ENCODE results near the gene HMCN1.

HMCN1 gene

DNA sequence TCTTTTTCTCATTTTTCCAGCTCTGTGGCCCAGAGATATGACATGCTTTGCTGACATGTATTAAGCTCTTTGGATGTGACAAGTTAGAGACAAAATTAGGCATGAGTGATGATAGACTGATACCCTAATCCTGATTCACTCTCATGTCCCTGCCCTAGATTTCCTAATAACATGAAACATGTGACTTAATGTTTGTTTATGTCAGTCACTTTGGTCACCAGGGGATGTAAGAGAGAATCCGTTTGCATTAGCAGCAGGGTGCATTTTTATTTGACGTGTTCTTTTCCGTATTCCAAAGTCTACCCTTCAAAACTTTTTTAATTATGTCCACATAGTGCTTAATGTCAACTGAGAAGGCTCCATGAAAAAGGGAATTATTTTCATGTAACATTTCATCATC is 192.4 kb downstream of the HMCN1 start:
- Histone ChIP-seq H3K27me3 (ENCODE audit: control insufficient read depth, insufficient read depth, low read length) (no peaks in the 10 kb centered on the region), H3K4me1 (ENCODE audit: control insufficient read depth, insufficient read depth, low read length) (no peaks in the 10 kb centered on the region; the same call in 1 of the 2 replicates), H3K36me3 (ENCODE audit: control insufficient read depth, insufficient read depth, low read length) (no peaks in the 10 kb centered on the region), H3K27ac (ENCODE audit: low read length) (no peak overlapping the region), H3K4me3 (ENCODE audit: low read length) (no peak overlapping the region), H3K9me3 (ENCODE audit: control insufficient read depth, insufficient read depth, low read length) (no peaks in the 10 kb centered on the region)
- WGBS (ENCODE audit: insufficient coverage, insufficient read length), result no CpG with 5 or more reads among the region's 3 CpGs
- no peak for DNase-seq (ENCODE audit: low read depth, low spot score)

DNA sequence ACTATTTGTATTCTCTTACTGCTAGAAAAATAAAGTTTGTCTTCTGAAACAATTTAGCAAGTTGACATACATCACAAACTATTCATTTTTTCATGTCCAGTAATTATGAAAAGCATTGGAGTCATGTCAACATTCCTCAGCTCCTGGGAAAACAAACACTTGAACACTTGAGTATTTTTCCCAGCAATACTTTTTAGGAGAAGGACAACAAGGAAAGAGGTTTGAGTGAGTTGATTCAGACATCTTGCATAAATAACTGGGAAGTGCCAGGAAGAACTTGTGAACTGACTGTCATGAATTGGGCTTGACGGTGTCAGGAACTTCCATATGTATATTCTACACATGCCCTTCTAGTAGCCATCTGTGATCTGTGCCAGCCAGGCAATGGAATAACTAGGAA is 195.6 kb downstream of the HMCN1 start:
- DNase-seq (ENCODE audit: low read depth, low spot score), result no peak
- no peaks in the 10 kb centered on the region for H3K36me3 ChIP-seq (ENCODE audit: control insufficient read depth, insufficient read depth, low read length)
- no peak overlapping the region for H3K4me3 ChIP-seq (ENCODE audit: low read length)
- H3K4me1 ChIP-seq (ENCODE audit: control insufficient read depth, insufficient read depth, low read length), result no peaks in the 10 kb centered on the region; the same call in 1 of the 2 replicates
- H3K9me3 ChIP-seq (ENCODE audit: control insufficient read depth, insufficient read depth, low read length), result no peaks in the 10 kb centered on the region
- no peak overlapping the region for H3K27ac ChIP-seq (ENCODE audit: low read length)
- WGBS (ENCODE audit: insufficient coverage, insufficient read length), result no CpG with 5 or more reads among the region's 1 CpG
- H3K27me3 ChIP-seq (ENCODE audit: control insufficient read depth, insufficient read depth, low read length), result no peaks in the 10 kb centered on the region

- no peak for DNase-seq (ENCODE audit: low read depth, low spot score)
- no peaks in the 10 kb centered on the region for H3K9me3 ChIP-seq (ENCODE audit: control insufficient read depth, insufficient read depth, low read length)
- no peaks in the 10 kb centered on the region for H3K36me3 ChIP-seq (ENCODE audit: control insufficient read depth, insufficient read depth, low read length)
- H3K27ac ChIP-seq (ENCODE audit: low read length), result no peak overlapping the region
- no peaks in the 10 kb centered on the region for H3K27me3 ChIP-seq (ENCODE audit: control insufficient read depth, insufficient read depth, low read length)
- H3K4me3 ChIP-seq (ENCODE audit: low read length), result no peak overlapping the region
- WGBS (ENCODE audit: insufficient coverage, insufficient read length), result no CpG with 5 or more reads among the region's 2 CpGs
- H3K4me1 ChIP-seq (ENCODE audit: control insufficient read depth, insufficient read depth, low read length), result no peaks in the 10 kb centered on the region; the same call in 1 of the 2 replicates
Measured at GRCh38 chr1:185931438-185931837, 197.2 kb downstream of the HMCN1 start.

GRCh38 chr1:185933580-185933979 is 199.4 kb downstream of the HMCN1 start:
- DNase-seq (ENCODE audit: low read depth, low spot score), result no peak
- no peaks in the 10 kb centered on the region for H3K36me3 ChIP-seq (ENCODE audit: control insufficient read depth, insufficient read depth, low read length)
- no CpG with 5 or more reads among the region's 4 CpGs for WGBS (ENCODE audit: insufficient coverage, insufficient read length)
- H3K9me3 ChIP-seq (ENCODE audit: control insufficient read depth, insufficient read depth, low read length), result no peaks in the 10 kb centered on the region
- no peak overlapping the region for H3K4me3 ChIP-seq (ENCODE audit: low read length)
- H3K27me3 ChIP-seq (ENCODE audit: control insufficient read depth, insufficient read depth, low read length), result no peaks in the 10 kb centered on the region
- H3K27ac ChIP-seq (ENCODE audit: low read length), result no peak overlapping the region
- no peaks in the 10 kb centered on the region for H3K4me1 ChIP-seq (ENCODE audit: control insufficient read depth, insufficient read depth, low read length)

- no CpG with 5 or more reads among the region's 5 CpGs for WGBS (ENCODE audit: insufficient coverage, insufficient read length)
- no peaks in the 10 kb centered on the region for H3K4me1 ChIP-seq (ENCODE audit: control insufficient read depth, insufficient read depth, low read length)
- H3K27ac ChIP-seq (ENCODE audit: low read length), result no peak overlapping the region
- no peaks in the 10 kb centered on the region for H3K36me3 ChIP-seq (ENCODE audit: control insufficient read depth, insufficient read depth, low read length)
- H3K9me3 ChIP-seq (ENCODE audit: control insufficient read depth, insufficient read depth, low read length), result no peaks in the 10 kb centered on the region
- H3K27me3 ChIP-seq (ENCODE audit: control insufficient read depth, insufficient read depth, low read length), result no peaks in the 10 kb centered on the region
- H3K4me3 ChIP-seq (ENCODE audit: low read length), result no peak overlapping the region
- no peak for DNase-seq (ENCODE audit: low read depth, low spot score)
Measured at GRCh38 chr1:185934476-185935189, 200.4 kb downstream of the HMCN1 start.

GRCh38 chr1:185935360-185935759 is 201.2 kb downstream of the HMCN1 start:
- Histone ChIP-seq H3K4me3 (ENCODE audit: low read length) (no peak overlapping the region), H3K9me3 (ENCODE audit: control insufficient read depth, insufficient read depth, low read length) (no peaks in the 10 kb centered on the region), H3K4me1 (ENCODE audit: control insufficient read depth, insufficient read depth, low read length) (no peaks in the 10 kb centered on the region), H3K27ac (ENCODE audit: low read length) (no peak overlapping the region), H3K36me3 (ENCODE audit: control insufficient read depth, insufficient read depth, low read length) (no peaks in the 10 kb centered on the region), H3K27me3 (ENCODE audit: control insufficient read depth, insufficient read depth, low read length) (no peaks in the 10 kb centered on the region)
- no peak for DNase-seq (ENCODE audit: low read depth, low spot score)

DNA sequence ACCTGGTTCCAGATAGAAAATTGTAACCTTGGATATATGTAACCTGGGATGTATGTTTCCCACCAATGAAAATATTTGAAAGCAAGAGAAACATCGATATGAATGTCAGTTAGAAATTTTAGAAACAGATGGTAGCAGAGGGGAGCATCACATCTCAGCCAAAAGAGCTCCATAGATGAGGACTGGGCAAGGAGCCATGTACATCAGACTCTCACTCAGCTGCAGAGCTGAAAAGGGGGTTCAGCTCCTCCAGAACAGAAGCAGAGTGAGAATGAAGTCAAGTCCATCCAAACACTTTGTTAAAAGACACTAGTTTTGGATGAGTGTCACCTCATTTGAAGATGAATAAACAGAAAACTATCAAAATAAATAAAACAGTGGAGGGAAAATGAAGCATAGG is 202.4 kb downstream of the HMCN1 start:
- WGBS (ENCODE audit: insufficient coverage, insufficient read length), result no CpG with 5 or more reads among the region's 1 CpG
- H3K4me1 ChIP-seq (ENCODE audit: control insufficient read depth, insufficient read depth, low read length), result no peaks in the 10 kb centered on the region
- H3K4me3 ChIP-seq (ENCODE audit: low read length), result no peak overlapping the region
- H3K27me3 ChIP-seq (ENCODE audit: control insufficient read depth, insufficient read depth, low read length), result no peaks in the 10 kb centered on the region
- no peaks in the 10 kb centered on the region for H3K9me3 ChIP-seq (ENCODE audit: control insufficient read depth, insufficient read depth, low read length)
- no peak for DNase-seq (ENCODE audit: low read depth, low spot score)
- no peaks in the 10 kb centered on the region for H3K36me3 ChIP-seq (ENCODE audit: control insufficient read depth, insufficient read depth, low read length)
- H3K27ac ChIP-seq (ENCODE audit: low read length), result no peak overlapping the region

- H3K4me3 ChIP-seq (ENCODE audit: low read length), result no peak overlapping the region
- H3K27ac ChIP-seq (ENCODE audit: low read length), result no peak overlapping the region
- WGBS (ENCODE audit: insufficient coverage, insufficient read length), result no CpG with 5 or more reads among the region's 2 CpGs
- no peak for DNase-seq (ENCODE audit: low read depth, low spot score)
- H3K27me3 ChIP-seq (ENCODE audit: control insufficient read depth, insufficient read depth, low read length), result no peaks in the 10 kb centered on the region
- no peaks in the 10 kb centered on the region for H3K9me3 ChIP-seq (ENCODE audit: control insufficient read depth, insufficient read depth, low read length)
- no peaks in the 10 kb centered on the region for H3K4me1 ChIP-seq (ENCODE audit: control insufficient read depth, insufficient read depth, low read length)
- no peaks in the 10 kb centered on the region for H3K36me3 ChIP-seq (ENCODE audit: control insufficient read depth, insufficient read depth, low read length)
Measured at GRCh38 chr1:185938396-185938795, 204.2 kb downstream of the HMCN1 start.

DNA sequence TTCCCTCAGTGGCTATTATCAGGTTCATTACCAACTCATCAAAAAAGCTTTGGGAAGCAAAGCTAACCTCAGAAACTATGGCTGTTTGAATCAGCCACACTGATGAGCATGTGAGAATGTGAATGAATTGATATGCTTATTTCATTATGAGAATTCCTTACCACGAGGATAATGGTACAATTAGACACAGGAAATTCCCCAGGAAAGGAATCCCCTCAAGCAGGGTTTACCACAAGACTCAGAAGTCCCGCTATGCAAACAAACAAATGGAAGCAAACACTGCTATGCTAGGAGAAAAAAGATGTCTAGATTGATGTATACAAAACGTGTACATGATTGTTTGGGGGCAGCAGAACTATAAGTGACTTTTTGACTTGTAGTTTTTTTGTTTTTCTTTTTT is 205.0 kb downstream of the HMCN1 start:
- H3K4me3 ChIP-seq (ENCODE audit: low read length), result no peak overlapping the region
- H3K27me3 ChIP-seq (ENCODE audit: control insufficient read depth, insufficient read depth, low read length), result no peaks in the 10 kb centered on the region
- no peaks in the 10 kb centered on the region for H3K4me1 ChIP-seq (ENCODE audit: control insufficient read depth, insufficient read depth, low read length)
- no peak overlapping the region for H3K27ac ChIP-seq (ENCODE audit: low read length)
- no peaks in the 10 kb centered on the region for H3K36me3 ChIP-seq (ENCODE audit: control insufficient read depth, insufficient read depth, low read length)
- no CpG with 5 or more reads among the region's 3 CpGs for WGBS (ENCODE audit: insufficient coverage, insufficient read length)
- H3K9me3 ChIP-seq (ENCODE audit: control insufficient read depth, insufficient read depth, low read length), result no peaks in the 10 kb centered on the region
- DNase-seq (ENCODE audit: low read depth, low spot score), result no peak

DNA sequence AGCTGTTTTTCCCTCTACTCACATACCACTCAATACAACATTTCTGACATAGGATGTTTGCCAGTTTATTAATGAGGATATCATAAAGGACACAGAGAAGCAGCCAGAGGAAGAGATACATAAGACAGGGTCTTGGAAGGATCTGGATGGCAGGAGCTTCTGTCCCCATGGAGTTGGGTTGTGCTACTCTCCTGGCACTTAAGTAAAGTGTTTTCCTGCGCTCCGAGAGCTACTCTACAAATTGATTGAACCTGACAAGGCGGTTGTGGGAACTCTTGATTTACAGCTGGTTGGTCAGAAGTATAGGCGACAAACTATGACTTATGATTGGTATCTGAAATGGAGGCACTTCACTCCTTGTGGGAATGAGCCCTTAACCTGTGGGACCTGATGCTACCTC is 208.8 kb downstream of the HMCN1 start:
- no CpG with 5 or more reads among the region's 4 CpGs for WGBS (ENCODE audit: insufficient coverage, insufficient read length)
- H3K4me1 ChIP-seq (ENCODE audit: control insufficient read depth, insufficient read depth, low read length), result no peaks in the 10 kb centered on the region
- no peak overlapping the region for H3K4me3 ChIP-seq (ENCODE audit: low read length)
- no peaks in the 10 kb centered on the region for H3K36me3 ChIP-seq (ENCODE audit: control insufficient read depth, insufficient read depth, low read length)
- no peaks in the 10 kb centered on the region for H3K27me3 ChIP-seq (ENCODE audit: control insufficient read depth, insufficient read depth, low read length)
- H3K9me3 ChIP-seq (ENCODE audit: control insufficient read depth, insufficient read depth, low read length), result no peaks in the 10 kb centered on the region
- H3K27ac ChIP-seq (ENCODE audit: low read length), result no peak overlapping the region
- DNase-seq (ENCODE audit: low read depth, low spot score), result no peak

- H3K27me3 ChIP-seq (ENCODE audit: control insufficient read depth, insufficient read depth, low read length), result no peaks in the 10 kb centered on the region
Measured at GRCh38 chr1:185956881-185957280, 222.7 kb downstream of the HMCN1 start.

More at GRCh38 chr1:185956881-185957280, 222.7 kb downstream of the HMCN1 start:
- Histone ChIP-seq H3K4me1 (ENCODE audit: control insufficient read depth, insufficient read depth, low read length) (no peaks in the 10 kb centered on the region), H3K4me3 (ENCODE audit: low read length) (no peak overlapping the region), H3K27ac (ENCODE audit: low read length) (no peak overlapping the region), H3K36me3 (ENCODE audit: control insufficient read depth, insufficient read depth, low read length) (no peaks in the 10 kb centered on the region), H3K9me3 (ENCODE audit: control insufficient read depth, insufficient read depth, low read length) (no peaks in the 10 kb centered on the region)
- WGBS (ENCODE audit: insufficient coverage, insufficient read length), result no CpG with 5 or more reads among the region's 1 CpG
- no peak for DNase-seq (ENCODE audit: low read depth, low spot score)

Measured in iPS DF 6.9 (cell line).